DND-41 (cell line): ENCODE measurements around the gene SUMO3.
A peak's percentile ranks its signal among the peaks of the same experiment; 100 is the strongest.

Source experiments
- ATAC-seq: fragments of 200-7000 bp; cut with Tn5 transposase; 3 replicates; pipeline ENCODE4 v1.9.1; 2021; ENCODE audit warnings: low read depth; ENCODE audit not compliant: insufficient read depth
- DNase-seq: peaks from one replicate; pipeline ENCODE4 v3.0.0-alpha.2; 2020
- H2AFZ ChIP-seq: 2 replicates; pipeline ENCODE4 v1.6.0; 2012; ENCODE audit warnings: low read depth, low read length
- H3K27ac ChIP-seq: 2 replicates; pipeline ENCODE4 v1.5.1; 2012; ENCODE audit warnings: low read length, inconsistent platforms
- H3K27me3 ChIP-seq: fragments of 200-600 bp; sonication (generic); 2 replicates; pipeline ENCODE4 v1.6.0; 2012; ENCODE audit warnings: low read length, mild to moderate bottlenecking, inconsistent platforms; ENCODE audit not compliant: insufficient read depth, poor library complexity
- H3K36me3 ChIP-seq: 2 replicates; pipeline ENCODE4 v1.5.1; 2012; ENCODE audit warnings: low read length, inconsistent platforms; ENCODE audit not compliant: insufficient read depth
- H3K4me1 ChIP-seq: 2 replicates; pipeline ENCODE4 v1.5.1; 2012; ENCODE audit warnings: mild to moderate bottlenecking, low read length; ENCODE audit not compliant: insufficient read depth
- H3K4me2 ChIP-seq: 2 replicates; pipeline ENCODE4 v1.6.0; 2012; ENCODE audit warnings: mild to moderate bottlenecking, moderate library complexity, low read length, inconsistent platforms; ENCODE audit not compliant: insufficient read depth
- H3K4me3 ChIP-seq, 2 experiments: fragments of 200-600 bp in 1 of 2; shearing (Covaris generic) in 1 of 2; 2 replicates each; pipeline ENCODE4 v1.5.1; 2012 to 2016; ENCODE audit warnings: inconsistent platforms in 2 of 2, low read length in 2 of 2, mild to moderate bottlenecking in 2 of 2, low read depth in 1 of 2, moderate library complexity in 1 of 2
- H3K79me2 ChIP-seq: 2 replicates; pipeline ENCODE4 v1.6.0; 2012; ENCODE audit warnings: low read length, inconsistent platforms; ENCODE audit not compliant: insufficient read depth
- H3K9ac ChIP-seq: 2 replicates; pipeline ENCODE4 v1.6.0; 2012; ENCODE audit warnings: low read depth, mild to moderate bottlenecking, inconsistent platforms, low read length, moderate library complexity
- H3K9me3 ChIP-seq: 2 replicates; pipeline ENCODE4 v1.5.1; 2012; ENCODE audit warnings: low read length, moderate library complexity, mild to moderate bottlenecking, inconsistent platforms; ENCODE audit not compliant: insufficient read depth, severe bottlenecking
- H4K20me1 ChIP-seq: 2 replicates; pipeline ENCODE4 v1.6.0; 2012; ENCODE audit warnings: low read length; ENCODE audit not compliant: insufficient read depth
- CTCF ChIP-seq: IDR thresholded peaks from 2 replicates; pipeline ENCODE4 v1.5.1; 2012; ENCODE audit warnings: borderline replicate concordance, low read length, moderate library complexity, mild to moderate bottlenecking; ENCODE audit not compliant: poor library complexity, severe bottlenecking; ENCODE audit errors: extremely low read depth
- EZH2 ChIP-seq: IDR thresholded peaks from 3 replicates; pipeline ENCODE4 v1.6.1; 2012; ENCODE audit warnings: borderline replicate concordance, low read depth, mild to moderate bottlenecking, moderate library complexity, low read length, inconsistent platforms; ENCODE audit not compliant: severe bottlenecking

Gene SUMO3

GRCh38 chr21:44766014-44766817 is 51.6 kb downstream of the SUMO3 start:
- Histone ChIP-seq H3K4me1 (no peaks in the 10 kb centered on the region), H3K36me3 (peaks cover 17% of the 10 kb centered on the region), H3K27me3 (no peaks in the 10 kb centered on the region), H3K27ac (no peak overlapping the region), H2AFZ (no peak overlapping the region), H3K9ac (no peak overlapping the region), H3K4me3 (no peak overlapping the region), H3K79me2 (no peaks in the 10 kb centered on the region), H3K9me3 (no peaks in the 10 kb centered on the region), H4K20me1 (peaks cover 8% of the 10 kb centered on the region), H3K4me2 (no peak overlapping the region)
- ATAC-seq: no peak
- DNase-seq: no peak
- TF ChIP-seq CTCF (no peak), EZH2 (no peak)

DNA sequence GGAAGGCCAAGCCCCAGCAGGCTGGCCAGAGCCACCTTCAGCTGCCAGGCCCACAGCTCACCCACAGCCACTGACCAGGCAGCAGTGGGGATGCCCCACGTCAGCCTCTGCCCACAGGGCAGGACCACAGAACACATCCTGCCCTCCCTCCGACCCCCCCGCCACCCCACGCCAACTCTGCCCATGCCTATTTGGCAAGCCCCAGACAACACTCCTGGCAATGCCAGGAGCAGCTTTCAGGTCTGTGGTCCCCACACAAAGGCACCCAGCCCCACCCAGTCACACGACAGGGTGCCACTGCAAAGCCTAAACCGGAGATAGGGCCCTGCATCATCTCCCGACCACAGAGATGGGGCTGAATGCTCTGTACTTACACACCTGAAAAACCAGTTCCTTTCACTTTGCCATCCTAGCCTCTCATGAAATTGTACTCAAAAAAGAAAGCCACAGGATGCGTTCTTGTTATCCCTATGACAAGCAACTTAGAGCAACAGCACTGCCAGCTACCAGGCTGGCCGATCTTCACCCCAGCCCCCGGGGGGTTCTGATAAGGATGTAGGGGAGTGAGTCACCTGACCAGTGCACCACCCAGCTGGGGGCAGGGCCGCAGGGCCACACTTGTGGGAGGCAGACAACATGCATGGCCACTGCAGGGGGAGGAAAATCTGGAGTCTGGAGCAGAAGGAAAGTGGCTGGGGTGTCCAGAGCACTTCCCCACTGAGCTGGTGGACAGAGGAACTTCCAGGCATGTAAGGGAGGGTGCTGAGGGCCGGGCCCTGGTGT is 52.4 kb downstream of the SUMO3 start:
- Histone ChIP-seq H3K9ac (no peak overlapping the region), H2AFZ (no peak overlapping the region), H3K4me2 (no peak overlapping the region), H3K4me3 (no peak overlapping the region), H3K79me2 (no peaks in the 10 kb centered on the region), H3K9me3 (no peaks in the 10 kb centered on the region), H3K36me3 (peaks cover 11% of the 10 kb centered on the region; the same call in 1 of the 2 replicates), H3K27ac (no peak overlapping the region), H3K27me3 (no peaks in the 10 kb centered on the region), H3K4me1 (no peaks in the 10 kb centered on the region), H4K20me1 (peaks cover 8% of the 10 kb centered on the region)
- DNase-seq (peak; percentile 21), ATAC-seq (peak; percentile 49)
- TF ChIP-seq EZH2: no peak
- TF ChIP-seq CTCF: no peak

DNA sequence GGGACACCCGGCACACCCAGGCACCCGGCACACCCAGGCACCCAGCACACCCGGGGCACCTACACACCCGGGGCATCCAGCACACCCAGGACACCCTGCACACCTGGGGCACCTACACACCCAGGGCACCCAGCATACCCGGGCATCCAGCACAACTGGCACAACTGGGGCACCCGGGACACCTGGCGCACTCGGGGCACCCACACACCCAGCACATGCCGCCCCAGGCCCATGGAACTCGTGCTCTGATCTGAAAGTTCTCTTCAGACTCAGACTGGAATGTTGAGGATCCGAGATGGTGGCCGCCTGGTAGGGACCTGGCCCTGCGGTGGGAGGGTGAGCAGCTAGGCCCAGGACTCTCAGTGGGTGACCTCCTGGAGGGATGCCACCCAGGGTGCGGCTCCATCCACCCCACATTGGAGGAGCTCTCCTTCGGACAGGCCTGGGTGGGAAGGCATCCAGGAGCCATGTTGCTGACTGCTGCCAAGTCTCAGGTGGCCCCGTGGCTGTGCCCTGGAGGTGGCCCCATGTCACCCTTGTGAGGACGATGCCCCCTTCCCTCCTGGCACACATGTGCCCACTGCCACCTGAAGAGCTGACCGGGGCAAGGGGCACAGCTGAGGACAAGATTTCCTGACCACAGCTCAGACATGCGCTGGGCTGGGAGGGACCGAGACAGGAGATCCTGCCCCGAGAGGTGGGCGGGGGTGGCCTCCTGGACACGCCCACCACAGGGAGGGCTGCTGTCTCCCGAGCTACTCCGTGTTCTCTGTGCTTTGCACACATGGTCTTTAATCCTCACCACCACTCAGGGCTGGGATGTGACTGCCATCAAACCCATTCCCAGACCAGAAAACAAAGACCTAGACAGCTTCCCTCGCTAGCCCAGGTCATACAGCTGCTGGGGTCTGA is 53.3 kb downstream of the SUMO3 start:
- Histone ChIP-seq H3K4me3 (no peak overlapping the region), H3K27me3 (no peaks in the 10 kb centered on the region), H3K9ac (no peak overlapping the region), H3K4me2 (no peak overlapping the region), H3K4me1 (no peaks in the 10 kb centered on the region), H2AFZ (no peak overlapping the region), H3K79me2 (no peaks in the 10 kb centered on the region), H3K9me3 (no peaks in the 10 kb centered on the region), H3K27ac (no peak overlapping the region), H4K20me1 (peaks cover 8% of the 10 kb centered on the region), H3K36me3 (peaks cover 7% of the 10 kb centered on the region; the same call in 1 of the 2 replicates)
- TF ChIP-seq EZH2: no peak
- no peak for TF ChIP-seq CTCF
- no peak for DNase-seq
- ATAC-seq: no peak
